Stimulated activated CD4-positive, alpha-beta T cell treated with anti-CD3 and anti-CD28 coated beads, TNF-alpha, amount 100 ng/mL, for 4 hours (primary cell): ENCODE measurements around the gene PKNOX2.
A peak's percentile ranks its signal among the peaks of the same experiment; 100 is the strongest.

Experiments used
- DNase-seq, 3 experiments: peaks; one replicate each; pipeline ENCODE4 v3.0.0-alpha.2; 2020; ENCODE audit warnings: low read depth in 3 of 3

Gene PKNOX2

DNA sequence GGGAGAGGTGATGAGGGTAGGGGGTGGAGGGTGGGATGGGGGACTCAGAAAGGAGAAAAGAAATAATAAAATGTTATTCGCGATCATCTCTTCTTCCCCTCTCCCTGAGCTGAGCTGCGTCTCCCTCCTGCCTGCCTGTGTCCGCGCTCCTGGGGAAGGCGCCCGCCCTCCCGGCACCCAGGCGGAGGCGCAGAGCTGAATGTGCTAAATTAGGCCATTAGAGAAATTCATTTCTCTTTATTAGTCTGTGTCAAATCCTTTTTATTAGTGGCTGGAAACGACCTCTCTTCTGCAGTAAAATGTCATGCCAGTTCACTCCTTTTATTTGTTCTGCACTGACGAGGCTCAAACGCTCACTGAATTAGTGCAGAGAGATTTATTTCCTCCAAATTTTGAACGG is 215.4 kb downstream of the PKNOX2 start:
- no peak for DNase-seq

GRCh38 chr11:125380756-125381445 is 216.3 kb downstream of the PKNOX2 start:
- no peak for DNase-seq

GRCh38 chr11:125381499-125382044 is 217.0 kb downstream of the PKNOX2 start:
- no peak for DNase-seq

- DNase-seq: no peak
Measured at GRCh38 chr11:125382314-125382791, 217.8 kb downstream of the PKNOX2 start.

GRCh38 chr11:125382822-125383221 is 218.3 kb downstream of the PKNOX2 start:
- no peak for DNase-seq

DNA sequence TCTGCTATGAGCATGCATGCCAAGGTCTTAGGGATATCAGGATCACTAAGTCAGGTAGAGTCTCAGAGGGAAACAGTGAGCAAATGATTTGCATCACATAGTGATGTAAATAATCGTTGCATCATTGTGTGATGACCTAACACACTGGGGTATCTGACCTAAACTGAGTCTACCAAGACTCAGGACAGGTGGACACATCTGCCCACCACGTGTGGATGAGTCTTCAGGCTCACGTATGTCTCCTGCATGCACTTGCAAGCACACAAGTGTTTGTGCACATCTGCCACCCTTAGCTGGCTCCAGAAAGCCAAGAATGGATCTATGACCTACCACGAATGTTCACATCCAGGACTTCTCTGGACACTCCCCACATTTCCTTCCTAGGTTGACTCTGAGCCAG is 220.3 kb downstream of the PKNOX2 start:
- no peak for DNase-seq

DNA sequence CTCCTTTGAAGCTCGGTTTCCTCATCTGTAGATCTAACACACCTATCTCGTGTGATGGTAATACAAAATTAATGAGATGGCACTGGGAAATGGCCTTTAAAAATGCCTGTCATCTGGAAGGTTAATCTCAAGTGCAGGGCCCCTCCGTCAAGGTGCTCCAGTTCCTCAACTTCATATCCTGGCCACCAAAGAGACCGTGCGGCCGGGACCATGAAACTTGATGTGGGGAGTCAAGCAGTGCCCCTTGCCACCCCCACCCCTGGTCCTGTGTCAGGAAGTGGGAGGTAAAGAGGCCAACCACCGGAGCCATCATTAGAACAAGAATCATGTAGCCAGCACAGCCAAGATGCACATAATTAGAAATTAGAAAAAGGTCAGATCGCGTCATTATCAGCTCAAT is 223.3 kb downstream of the PKNOX2 start:
- no peak for DNase-seq

DNA sequence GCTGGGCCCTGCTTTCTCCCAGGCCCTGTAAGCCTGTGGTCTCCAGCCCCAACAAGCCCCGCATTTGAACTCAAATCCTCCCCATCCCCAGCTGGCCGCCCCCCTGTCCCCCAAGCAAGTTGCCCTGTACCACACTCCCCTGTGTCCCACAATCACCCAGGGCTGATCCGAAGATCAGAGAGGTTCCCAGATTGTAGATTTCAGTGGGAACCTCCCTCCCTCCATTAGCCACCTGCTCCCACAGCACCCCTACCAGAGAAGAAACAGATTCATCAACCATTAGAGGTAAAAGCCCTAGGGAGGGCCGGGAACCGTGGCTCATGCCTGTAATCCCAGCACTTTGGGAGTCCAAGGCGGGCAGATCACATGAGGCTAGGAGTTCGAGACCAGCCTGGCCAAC is 224.1 kb downstream of the PKNOX2 start:
- no peak for DNase-seq

- DNase-seq: no peak
Measured at GRCh38 chr11:125389339-125390166, 225.0 kb downstream of the PKNOX2 start.

DNA sequence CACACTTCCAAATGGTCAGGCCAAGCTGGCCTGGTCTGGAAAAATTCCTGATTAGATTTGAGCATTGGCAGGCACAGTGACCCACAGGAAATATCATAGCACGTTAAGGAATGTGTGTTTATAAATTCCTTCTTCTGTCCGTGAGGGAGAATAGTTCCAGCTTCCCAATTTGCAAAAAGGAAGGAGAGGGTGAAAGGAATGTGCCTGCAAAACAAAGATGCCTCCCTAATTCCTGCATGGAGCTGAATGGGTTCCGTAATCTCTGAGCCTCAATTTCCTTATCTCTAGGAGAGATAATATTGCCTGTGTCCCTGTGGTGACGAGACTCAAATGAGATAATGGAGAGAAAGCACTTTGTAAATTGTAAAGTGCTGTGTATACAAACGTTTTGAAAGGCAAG is 226.4 kb downstream of the PKNOX2 start:
- no peak for DNase-seq

- DNase-seq: no peak
Measured at GRCh38 chr11:125393331-125393730, 228.8 kb downstream of the PKNOX2 start.

- no peak for DNase-seq
Measured at GRCh38 chr11:125394296-125394695, 229.7 kb downstream of the PKNOX2 start.

DNA sequence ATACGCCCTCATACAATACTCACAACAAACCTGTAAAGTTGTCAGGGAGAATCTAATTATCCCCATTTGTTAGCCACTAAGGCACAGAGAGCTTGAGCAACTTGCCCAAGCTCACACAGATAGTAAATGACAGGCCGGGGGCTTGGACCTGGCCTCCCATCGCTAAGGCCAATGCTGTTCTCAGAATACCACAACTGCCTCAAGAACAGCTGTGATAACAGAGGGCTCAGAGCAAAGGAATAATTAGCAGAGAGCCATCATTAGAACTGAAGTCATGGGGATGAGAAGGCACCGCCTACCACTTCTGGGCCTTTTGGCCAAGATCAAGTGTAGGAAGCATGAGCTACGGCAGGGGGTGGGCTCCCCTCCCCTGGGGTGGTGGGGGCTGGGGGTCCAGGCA is 232.9 kb downstream of the PKNOX2 start:
- no peak for DNase-seq

DNA sequence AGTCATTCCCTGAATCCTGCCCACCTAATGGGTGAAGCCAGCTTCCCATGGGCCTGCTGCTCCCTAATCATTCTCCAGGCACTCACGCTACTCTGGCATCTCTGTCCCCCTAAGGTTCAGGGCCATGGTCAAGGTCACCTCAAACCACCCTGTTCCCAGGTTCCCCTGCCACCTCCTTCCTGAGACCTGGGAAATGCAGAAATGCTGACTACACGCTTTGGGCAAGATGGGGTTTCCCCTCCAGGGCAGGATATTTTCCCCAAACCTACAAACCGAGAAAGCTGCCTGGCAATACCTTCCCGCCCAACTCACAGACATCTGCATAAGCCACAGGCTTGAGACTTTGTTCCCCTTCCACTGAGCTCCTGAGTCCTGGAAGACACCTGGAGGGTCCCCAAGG is 233.9 kb downstream of the PKNOX2 start:
- no peak for DNase-seq

DNA sequence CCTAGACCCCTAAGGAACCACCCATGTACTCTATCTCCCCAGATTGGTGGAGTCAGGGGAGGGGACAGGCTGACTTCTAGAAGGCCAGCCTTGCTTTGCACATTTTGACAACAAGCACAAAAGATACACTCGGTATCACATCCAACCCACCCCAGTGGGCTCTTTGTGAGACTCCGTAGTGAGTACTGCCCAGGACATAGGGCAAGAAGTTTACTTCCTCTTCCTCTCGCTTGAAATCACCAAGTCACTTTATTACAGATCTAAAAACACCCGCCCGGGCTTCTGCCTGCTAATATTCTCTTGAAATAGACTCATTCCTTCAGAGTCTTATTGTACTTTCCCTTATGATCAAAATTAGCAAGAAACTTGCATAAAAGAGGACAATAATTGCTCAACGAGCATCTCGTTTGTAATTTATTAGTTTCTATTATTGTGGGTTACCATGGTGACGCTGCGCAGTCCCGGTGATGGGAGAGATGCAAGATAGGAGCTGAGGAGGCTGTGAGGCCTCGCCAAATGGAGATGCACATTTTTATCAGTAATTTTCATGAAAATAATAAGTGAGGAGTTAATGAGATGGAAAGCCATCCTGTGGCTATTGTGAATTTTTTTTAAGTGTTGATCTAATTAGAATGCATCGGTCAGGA is 234.6 kb downstream of the PKNOX2 start:
- DNase-seq: no peak

DNA sequence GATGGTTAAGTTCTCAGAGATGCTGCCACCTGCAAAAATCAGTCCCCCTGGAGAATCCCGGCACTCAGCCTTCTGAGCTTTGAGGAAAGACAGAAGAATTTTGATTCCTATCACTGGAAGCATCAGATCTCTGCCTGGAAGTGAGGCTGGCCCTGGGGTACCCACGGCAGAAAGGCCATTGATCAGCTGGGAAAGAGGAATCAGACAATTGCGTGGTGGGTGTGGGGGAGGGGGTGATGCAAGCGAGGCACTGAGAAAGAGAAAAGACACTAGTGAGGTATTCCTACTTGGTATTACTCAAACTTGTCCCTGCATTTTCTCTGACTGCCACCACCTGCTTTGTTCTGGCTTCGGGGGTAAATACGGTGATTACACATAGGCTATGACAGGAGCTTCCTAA is 235.4 kb downstream of the PKNOX2 start:
- DNase-seq: no peak

GRCh38 chr11:125401235-125401634 is 236.7 kb downstream of the PKNOX2 start:
- no peak for DNase-seq

DNA sequence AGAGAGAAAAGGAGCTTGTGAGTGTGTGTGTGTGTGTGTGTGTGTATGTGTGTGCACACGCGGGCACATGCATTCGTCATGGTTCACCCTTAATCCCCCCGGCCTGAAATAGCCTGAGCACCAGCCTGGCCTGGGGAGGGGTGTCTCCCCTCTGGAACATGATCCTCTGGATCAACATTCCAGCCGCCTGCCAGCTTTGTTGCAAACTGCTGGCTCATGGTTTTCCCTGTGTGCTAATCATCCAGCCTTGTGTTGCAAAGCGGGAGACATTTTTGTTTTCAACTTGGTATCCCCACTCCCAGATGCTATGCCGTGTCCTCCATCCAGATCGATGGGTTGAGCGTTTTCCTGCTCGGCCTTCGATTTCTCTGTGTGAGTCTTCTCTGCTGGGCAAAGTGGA is 237.2 kb downstream of the PKNOX2 start:
- no peak for DNase-seq

GRCh38 chr11:125402435-125402834 is 237.9 kb downstream of the PKNOX2 start:
- DNase-seq: no peak

DNA sequence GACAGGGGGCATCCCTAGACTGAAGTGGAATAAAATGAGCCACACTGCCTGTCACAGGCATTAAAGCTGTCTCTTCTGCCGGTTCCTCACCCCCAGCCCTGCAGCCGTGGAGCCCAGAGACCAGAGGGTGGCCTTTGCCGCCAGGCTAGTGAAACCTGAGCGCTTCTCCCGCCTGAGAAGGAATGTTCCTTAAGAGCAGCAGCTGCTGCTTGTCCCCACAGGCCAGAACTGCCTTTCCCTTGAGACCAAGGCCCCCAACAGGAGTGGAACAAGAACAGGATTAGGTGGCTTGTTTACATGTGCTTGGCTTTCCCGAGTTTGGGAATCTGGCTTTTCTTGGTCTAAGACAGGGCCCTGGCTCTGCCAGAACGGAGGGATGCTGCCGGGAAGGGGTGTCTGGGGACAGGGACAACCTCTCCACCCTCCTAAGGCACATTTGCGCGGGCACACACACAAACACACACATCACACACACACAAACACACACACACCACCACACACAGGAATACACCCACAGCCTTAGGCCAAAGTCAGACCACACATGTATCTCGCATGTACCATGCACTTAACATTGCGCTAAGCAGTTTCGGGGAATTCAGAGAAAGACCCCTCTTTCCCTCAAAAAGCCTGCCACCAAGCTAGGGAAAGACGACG is 239.7 kb downstream of the PKNOX2 start:
- no peak for DNase-seq

DNA sequence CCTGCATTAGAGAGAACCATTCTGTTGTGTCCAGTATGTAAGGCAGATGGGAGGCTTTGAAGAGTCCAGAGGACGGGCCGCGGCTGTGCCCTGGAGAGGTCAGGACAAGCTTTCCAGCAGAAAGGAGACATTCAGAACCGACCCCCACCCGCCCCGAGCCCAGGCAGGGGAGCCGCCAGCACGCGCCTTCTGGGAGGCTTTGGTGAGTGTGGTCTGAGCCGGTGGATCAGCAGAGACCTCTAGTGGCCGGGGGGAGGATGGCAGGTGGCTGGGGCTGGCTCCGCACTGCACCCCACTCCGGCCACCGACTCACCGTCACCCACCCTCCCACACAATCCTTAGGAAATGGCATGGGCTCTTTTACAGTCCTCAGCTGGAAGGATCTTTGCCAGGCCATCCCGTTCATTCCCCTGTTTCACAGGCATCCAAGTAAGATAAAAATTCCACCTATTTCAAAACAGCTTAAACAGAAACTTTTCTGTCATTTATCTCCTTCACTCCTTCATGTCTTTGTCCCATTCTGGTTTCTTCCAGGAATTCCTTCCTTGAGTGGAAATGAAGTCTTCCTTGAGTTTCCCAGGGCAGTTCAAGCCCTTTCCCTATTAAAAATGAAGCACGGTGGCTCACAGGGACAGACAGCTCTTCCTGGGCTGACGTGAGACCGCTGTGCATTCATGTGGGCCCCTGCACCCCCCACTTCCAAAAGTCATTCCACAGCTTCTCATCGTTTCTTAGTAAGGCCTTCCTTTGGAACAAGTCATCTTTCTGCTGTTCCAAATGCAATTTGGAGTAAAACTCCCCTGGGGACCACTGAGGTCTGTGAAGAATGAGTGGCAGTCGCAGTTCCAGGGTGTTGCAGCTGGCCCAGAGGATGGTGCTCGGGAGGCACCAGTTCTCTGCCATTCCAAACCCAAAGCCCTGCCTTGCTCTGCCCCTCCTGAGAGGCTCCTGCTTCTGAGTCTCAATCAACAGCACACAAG is 240.6 kb downstream of the PKNOX2 start:
- peak; percentile 23 to 47 (median 43) for DNase-seq
